ENCODE measurements around the gene SLTM.
"Not testable (repeated sequence)": the region's sequence is repeated elsewhere in the genome, so short reads cannot be mapped to it uniquely, and the experiment has no call there.

Gene SLTM

DNA sequence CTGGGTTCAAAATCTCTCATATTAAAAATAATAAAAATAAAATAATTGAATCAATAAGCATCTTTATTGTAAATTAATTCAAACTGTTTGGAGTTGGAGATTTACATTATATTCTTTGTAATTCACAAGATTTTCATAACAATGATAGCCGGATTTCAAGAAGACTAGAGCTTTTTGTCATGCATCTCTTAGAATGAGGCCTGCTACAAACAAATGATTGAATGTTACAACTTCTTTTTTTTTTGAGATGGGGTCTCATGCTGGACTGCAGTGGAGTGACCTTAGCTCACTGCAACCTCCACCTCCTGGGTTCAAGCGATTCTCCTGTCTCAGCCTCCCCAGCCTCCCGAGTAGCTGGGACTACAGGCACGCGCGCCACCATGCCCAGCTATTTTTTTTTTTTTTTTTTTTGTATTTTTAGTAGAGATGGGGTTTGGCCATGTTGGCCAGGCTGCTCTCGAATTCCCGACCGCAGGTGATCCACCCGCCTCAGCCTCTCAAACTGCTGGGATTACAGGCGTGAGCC lies 3.5 kb downstream of the SLTM start:
- in situ Hi-C loops (cut with MboI; ENCODE audit: low sequenced_read_pairs): no loop called here

DNA sequence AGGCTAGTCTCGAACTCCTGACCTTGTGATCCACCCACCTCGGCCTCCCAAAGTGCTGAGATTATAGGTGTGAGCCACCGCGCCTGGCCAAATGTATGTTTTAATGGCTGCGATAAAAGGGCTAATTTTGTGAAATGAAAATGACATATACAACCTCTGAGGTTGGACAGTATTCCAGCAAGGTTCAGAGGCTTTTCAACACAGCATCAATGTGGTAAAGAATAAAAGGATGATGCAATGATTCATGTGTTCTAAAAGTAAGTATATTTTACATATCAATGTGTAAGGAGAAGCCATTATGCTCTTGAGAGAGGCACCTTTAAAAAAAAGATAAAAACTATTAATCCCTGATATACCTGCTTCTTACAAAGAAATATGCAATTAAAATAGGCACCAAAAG lies 6.7 kb downstream of the SLTM start:
- in situ Hi-C loops (cut with MboI; ENCODE audit: low sequenced_read_pairs): no loop called here

GRCh38 chr15:58924327-58924726 lies 9.2 kb downstream of the SLTM start:
- in situ Hi-C loops (cut with MboI; ENCODE audit: low sequenced_read_pairs): no loop called here

GRCh38 chr15:58923696-58924300 lies 9.7 kb downstream of the SLTM start:
- in situ Hi-C loops (cut with MboI; ENCODE audit: low sequenced_read_pairs): no loop called here

- in situ Hi-C loops (cut with MboI; ENCODE audit: low sequenced_read_pairs): no loop called here
Measured at GRCh38 chr15:58923284-58923683, 10.2 kb downstream of the SLTM start.

DNA sequence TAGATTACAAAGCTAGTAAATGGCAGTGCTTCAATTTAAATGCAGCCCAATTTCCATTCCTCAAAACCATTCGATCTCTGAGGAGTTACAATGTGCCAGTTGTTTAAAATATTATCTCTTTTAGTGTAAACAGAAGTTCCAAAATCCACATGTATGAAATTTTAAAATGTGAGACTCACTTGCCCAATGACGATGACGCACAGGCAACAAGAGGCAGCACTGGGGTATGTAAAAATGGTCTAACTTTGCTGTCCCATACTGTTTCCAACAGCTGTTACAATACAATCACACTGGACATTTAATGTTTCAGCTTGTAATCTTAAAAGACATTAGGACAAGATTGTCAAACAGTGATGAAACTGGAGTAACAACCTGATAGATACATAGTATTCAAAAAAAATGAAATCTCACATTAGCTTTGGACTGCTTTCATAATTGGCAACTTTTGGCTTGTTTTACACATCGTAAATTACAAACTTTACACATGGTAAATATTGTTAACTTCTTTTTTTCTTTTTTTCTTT lies 12.2 kb downstream of the SLTM start:
- in situ Hi-C loops (cut with MboI; ENCODE audit: low sequenced_read_pairs): no loop called here

GRCh38 chr15:58920447-58920846 lies 13.0 kb downstream of the SLTM start:
- in situ Hi-C loops (cut with MboI; ENCODE audit: low sequenced_read_pairs): not testable (repeated sequence)

GRCh38 chr15:58919232-58919631 lies 14.2 kb downstream of the SLTM start:
- in situ Hi-C loops (cut with MboI; ENCODE audit: low sequenced_read_pairs): no loop called here

GRCh38 chr15:58918239-58918638 lies 15.2 kb downstream of the SLTM start:
- in situ Hi-C loops (cut with MboI; ENCODE audit: low sequenced_read_pairs): no loop called here

DNA sequence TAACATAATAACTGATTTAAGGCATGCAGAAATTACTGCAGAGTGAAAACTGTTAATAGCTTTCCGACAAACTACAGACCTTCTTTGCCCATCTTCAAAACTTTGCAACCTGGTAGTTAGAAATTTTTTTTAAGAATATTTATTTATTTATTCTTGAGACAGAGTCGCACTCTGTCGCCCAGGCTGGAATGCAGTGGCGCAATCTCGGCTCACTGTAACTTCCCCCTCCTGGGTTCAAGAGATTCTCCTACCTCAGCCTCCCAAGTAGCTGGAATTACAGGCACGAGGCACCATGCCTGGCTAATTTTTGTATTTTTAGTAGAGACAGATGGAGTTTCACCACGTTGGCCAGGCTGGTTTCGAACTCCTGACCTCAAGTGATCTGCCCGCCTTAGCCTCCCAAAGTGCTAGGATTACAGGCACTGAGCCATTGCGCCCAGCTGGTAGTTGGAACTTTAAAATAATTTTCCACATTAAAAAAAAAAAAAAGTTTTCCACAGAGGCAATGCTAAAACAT lies 15.8 kb downstream of the SLTM start:
- in situ Hi-C loops (cut with MboI; ENCODE audit: low sequenced_read_pairs): not testable (repeated sequence)

GRCh38 chr15:58916962-58917361 lies 16.5 kb downstream of the SLTM start:
- in situ Hi-C loops (cut with MboI; ENCODE audit: low sequenced_read_pairs): no loop called here

DNA sequence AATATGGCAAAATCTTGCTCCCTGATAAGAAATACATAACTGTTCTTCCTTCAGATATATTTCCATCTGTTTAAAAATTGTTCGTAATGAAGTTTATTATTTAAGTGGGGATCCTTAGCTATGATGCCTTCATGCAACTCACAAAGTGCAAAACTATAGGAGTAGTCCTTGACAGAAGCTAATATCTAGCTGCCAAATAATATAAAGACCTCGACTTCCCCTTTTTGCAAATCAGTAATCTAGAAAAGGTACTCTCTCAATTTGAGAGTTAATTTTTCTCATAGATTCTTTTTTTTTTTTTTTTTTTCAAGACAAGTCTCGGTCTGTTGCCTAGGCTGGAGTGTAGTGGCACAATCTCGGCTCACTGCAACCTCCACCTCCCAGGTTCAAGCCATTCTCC lies 23.0 kb downstream of the SLTM start:
- in situ Hi-C loops (cut with MboI; ENCODE audit: low sequenced_read_pairs): no loop called here

GRCh38 chr15:58909616-58910015 lies 23.9 kb downstream of the SLTM start:
- in situ Hi-C loops (cut with MboI; ENCODE audit: low sequenced_read_pairs): no loop called here

DNA sequence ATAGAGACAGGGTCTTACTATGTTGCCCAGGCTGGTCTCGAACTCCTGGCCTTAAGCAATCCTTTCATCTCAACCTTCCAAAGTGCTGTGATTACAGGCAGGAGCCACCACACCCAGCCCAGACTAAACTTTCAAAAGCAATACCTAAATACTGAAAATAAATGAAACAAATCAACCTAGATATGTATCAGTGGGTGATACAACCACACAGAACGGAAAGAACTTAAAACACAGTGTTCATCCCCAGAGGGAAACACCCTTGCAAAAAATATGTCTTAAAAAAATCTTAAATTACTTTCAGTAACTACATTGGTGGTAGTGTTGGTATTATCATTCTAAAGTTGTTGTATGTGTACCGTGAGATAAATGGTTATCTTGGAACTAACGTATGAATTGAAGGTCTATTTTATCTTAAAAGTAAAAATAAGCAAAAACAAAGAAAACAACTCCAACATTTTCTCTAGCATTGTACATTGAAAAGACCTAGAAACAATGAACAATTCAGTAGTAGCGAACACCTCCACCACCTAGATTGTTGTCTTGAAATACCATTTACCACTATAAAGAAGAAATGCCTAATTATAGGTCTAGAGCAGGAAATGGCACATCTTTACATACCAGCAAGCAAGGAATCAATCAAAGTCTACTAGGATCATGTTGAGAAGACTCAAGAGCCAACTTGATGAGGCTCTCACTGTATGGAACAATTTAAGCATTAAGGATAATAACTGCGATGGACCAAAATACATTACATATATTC lies 24.7 kb downstream of the SLTM start:
- in situ Hi-C loops (cut with MboI; ENCODE audit: low sequenced_read_pairs): no loop called here

GRCh38 chr15:58900631-58901030 lies 32.8 kb downstream of the SLTM start:
- in situ Hi-C loops (cut with MboI; ENCODE audit: low sequenced_read_pairs): no loop called here

DNA sequence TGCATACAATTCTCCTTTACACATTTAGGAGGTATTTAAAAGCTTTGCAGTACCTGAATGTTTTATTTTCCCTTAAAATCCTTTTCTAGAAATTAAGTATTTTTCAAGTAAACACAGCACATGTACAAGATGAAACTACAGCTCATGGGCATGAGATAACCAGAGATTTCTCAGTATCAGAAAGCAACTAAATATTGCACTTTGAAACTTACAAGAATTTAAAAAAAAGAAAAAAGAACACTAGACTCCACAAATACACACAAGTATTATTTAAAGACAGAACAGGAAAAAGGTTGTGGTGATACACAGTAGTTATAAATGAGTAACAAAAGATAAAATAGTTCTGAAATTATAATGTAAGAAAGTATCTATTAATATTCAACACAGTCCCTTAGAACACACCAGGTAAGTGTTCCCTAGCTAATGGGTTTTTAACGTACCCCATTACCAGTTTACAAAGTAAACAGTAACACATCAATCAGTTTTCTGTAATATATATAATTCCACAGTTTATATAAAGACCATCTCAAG lies 35.3 kb downstream of the SLTM start:
- in situ Hi-C loops (cut with MboI; ENCODE audit: low sequenced_read_pairs): no loop called here

DNA sequence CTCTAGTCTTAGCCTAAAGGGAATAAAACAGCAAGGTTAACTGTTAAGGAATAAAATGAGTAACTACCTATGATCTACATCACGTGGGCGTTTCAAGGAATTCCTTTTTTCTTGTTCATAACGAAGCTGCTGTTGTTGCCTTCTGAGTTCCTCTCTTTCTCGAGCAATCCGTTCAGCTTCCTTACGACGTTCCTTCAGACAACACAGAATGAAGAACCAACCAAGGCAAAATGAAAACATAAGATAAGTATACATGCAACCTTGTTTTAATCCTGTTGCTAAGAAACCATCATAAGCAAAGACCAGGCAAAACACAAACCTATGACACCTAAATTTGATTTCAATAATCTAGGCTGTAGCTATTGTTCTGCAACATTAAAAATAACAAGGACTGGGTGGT lies 44.1 kb downstream of the SLTM start:
- in situ Hi-C loops (cut with MboI; ENCODE audit: low sequenced_read_pairs): no loop called here

GRCh38 chr15:58886921-58887320 lies 46.6 kb downstream of the SLTM start:
- in situ Hi-C loops (cut with MboI; ENCODE audit: low sequenced_read_pairs): no loop called here

GRCh38 chr15:58883926-58884325 lies 49.6 kb downstream of the SLTM start:
- in situ Hi-C loops (cut with MboI; ENCODE audit: low sequenced_read_pairs): not testable (repeated sequence)

DNA sequence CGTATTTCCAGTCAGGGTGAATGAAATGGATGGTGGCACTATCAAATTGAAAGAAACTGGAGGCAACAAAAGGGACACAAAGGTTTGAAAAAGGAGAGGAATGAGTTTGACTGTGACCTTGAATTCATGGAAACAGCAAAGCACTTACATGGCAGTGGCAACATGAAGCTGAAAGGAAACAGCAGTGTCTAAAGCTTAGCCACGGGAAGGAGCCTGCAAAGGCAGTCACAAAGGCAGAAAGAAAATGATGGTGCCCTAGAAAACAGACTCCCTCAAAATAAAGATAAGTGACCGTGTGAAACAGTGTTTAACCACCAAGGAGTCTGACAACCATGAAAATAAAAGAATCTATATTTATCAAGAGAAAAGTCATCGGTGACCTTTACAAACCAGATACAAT lies 51.2 kb downstream of the SLTM start:
- in situ Hi-C loops (cut with MboI; ENCODE audit: low sequenced_read_pairs): no loop called here

GRCh38 chr15:58880320-58880719 lies 53.2 kb downstream of the SLTM start:
- in situ Hi-C loops (cut with MboI; ENCODE audit: low sequenced_read_pairs): no loop called here
